GM21786 (cell line): ENCODE measurements around the gene FBH1.
A peak's percentile ranks its signal among the peaks of the same experiment; 100 is the strongest.
"Not testable (repeated sequence)": the region's sequence is repeated elsewhere in the genome, so short reads cannot be mapped to it uniquely, and the experiment has no call there.

Experiments used
- ATAC-seq: cut with Tn5 transposase; IDR thresholded peaks from one replicate; pipeline ENCODE4 v1.9.1; 2021; ENCODE audit not compliant: unreplicated experiment

Gene FBH1

DNA sequence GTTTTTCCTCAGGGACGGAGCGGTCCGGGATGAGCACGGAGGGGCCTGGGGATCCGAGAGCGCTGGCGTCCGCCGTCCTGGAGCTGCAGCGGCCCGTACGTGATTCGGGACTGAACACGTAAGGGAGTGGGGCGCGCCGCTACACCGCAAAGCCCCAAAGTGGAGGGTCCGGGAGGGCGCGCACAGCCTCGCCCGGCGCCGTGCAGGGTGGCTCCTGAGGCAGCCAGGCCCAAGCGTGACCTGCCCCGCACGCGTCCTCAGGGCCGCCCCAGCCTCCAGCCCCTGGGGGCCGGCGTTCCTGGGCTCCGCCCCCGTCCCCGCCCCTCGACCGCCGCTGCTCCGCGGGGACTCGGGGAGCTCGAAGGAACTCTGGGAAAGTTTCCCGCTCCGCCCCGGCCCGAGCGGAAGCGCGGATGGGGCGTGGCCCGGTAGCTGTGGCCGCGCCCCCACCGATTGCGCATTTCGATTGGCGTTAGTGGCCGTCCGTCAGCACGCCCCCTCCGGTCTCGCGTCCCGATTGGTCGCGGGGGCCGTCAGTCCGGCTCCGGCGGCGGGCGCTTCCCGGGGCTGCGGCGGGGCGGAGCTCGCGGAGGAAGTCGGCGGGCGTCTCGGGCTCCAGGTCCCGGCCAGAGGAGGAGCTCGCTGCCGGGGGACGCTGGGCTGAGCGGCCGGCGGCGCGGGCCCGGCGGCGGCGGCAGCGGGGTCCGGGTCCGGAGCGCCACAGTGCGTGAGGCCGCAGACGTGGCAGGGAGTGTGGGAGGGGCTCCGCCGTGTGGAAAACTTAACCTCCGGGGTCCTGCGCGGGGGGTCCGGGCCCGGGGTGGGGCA is at the start of gene FBH1, which contains the start of gene ANKRD16:
FBH1 (plus strand) TSS at position 620 of the 828 bp plus-strand sequence; CDS start at position 723, 103 bp downstream.
ANKRD16 (minus strand) TSS at position 270 of the 828 bp plus-strand sequence. CDS start 539 bp downstream, outside the sequence.
- peak; percentile 82 for ATAC-seq

DNA sequence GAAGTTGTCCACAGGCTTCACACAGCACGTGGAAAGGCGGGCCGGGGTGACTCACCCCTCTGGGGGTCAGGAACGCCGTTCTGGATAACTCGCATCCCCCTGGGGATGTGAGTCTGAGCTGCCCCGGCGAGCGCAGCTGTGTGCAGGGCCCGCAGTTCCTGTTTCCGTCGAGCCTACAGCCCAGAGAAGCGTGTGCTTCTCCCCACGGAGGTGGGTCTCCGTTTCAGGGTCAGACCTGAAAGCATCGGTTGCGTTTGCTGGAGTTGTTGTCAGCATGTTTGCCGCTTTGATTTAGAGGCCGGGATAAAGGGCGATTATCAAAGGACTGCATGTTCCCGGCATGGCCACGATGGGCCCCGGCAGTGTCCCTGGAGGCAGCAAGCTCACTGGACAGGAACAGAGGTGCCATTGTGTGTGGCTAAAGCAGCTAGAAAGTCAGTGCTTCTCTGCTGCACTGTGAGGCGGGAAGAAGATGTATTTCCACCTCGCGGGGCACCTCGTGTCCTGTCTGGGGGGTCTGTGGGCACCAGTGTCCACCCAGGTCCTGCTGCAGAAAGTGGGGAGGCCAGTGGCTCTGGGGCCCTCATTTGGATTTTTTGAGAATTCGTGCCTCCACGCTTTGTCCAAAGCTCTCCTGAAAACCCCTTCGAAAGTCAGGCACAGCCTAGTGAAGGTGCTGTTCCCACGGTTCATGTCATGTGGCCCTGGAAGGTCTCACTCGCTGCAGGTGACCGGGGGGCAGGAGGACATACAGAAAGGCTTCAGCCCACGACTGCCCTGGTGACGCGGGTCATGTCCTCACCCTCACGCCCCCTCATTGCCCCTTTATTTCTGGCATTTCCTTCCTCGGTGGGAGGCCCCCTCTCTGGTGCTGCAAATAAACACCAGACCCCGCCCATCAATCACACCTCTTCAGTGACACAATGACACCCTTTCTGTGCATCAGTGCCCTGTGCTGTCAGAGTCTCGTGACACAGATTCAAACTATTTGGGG is 49.4 kb upstream of the FBH1 start:
- ATAC-seq: peak; percentile 79

DNA sequence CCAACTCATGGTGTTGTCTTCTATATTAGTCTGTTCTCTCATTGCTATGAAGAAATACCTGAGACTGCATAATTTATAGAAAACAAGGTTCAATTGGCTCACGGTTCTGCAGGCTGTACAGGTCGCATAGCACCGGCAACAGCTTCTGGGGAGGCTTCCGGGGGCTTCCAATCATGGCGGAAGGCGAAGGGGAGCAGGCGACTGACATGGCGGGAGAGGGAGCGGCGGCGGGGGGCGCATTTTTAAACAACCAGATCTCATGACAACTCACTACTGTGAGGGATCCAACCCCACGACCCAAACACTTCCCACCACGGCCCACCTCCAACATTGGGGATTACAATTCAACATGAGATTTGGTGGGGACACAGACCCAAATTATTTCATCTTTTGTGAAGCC is 48.1 kb upstream of the FBH1 start:
- ATAC-seq: no peak

DNA sequence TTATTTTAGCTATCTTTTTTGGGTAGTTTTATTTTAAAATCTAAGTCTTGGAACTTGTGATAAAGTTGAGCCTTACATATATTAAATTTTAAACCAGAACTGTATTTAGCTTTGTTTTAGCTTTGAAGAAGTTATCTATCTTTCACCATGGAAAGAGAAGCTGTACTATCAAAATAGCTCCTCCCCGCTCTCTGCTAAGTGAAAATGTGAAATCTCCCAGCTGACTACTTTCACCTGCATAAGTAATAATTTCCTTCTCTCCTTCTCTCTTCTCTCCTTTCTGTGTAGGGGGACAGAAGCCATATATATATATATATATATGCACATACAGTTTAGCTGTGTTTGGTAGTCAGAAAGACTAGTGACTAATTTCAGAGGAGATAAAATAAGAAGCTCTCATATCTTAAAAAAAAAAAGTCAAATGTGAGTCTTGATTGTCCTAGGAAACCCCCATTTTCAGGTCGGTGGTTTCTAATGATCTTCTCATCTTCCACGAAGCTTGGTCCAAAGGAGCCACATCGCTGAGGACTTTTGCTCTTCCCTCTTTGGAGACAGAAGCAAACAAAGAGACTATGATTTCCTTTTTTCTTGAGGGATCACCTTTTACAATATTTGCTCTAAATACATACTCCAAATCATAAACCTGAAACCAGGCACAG is 46.2 kb upstream of the FBH1 start:
- ATAC-seq: no peak

DNA sequence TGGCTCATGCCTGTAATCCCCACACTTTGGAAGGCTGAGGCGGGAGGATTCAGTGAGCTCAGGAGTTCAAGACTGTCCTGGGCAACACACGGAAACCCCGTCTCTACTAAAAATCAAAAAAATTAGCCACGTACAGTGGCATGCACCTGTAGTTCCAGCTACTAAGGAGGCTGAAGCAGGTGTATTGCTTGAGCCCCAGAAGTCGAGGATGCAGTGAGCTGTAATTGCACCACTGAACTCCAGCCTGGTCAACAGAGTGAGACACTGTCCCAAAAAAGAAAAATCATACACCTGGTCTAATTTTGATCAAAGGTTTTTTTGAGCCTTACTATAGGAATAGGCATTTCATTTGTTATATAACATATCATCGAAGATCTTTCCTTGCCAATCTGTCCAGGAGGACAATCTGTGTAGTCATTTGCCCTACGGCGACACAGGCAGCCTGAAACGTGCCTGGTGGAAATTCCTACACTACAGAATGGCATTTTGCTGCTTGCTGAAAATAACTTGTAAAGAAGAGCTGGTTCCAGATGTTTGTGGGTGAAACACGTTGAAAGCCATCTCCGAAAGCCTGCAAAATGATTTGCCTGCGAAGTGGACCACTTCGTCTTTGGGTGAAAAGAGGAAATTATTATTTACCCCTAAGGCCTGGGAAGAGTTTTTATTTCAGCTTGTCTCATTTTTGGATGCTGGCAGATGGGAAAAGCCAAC is 45.5 kb upstream of the FBH1 start:
- ATAC-seq: no peak

DNA sequence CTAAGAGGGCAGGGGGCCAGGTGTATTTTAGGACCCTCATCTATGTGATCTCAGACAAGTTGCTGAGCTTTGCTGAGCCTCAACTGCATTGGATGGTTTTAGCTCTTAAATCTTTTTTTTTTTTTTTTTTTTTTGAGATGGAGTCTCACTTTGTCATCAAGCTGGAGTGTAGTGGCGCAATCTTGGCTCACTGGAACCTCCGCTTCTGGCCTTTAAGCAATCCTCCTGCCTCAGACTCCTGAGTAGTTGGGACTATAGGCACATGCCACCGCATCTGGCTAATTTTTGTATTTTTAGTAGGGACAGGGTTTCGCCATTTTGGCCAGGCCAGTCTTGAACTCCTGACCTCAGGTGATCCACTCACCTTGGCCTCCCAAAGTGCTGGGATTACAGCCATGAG is 43.4 kb upstream of the FBH1 start:
- ATAC-seq: not testable (repeated sequence)

DNA sequence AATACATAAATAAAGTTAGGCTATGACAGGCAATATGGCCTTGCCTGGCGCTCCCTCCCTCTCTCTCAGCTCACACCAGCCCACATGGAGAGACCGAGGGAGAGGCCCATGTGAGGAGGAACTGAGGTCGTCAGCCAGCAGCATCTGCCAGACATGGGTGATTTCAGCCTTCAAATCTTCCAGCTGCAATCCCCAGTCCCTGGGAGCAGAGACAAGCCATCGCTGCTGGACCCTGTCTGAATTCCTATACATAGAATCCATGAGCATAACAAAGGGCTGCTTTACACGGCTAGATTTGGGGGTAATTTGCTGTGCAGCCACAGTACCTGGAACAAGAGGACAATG is 35.9 kb upstream of the FBH1 start:
- no peak for ATAC-seq

DNA sequence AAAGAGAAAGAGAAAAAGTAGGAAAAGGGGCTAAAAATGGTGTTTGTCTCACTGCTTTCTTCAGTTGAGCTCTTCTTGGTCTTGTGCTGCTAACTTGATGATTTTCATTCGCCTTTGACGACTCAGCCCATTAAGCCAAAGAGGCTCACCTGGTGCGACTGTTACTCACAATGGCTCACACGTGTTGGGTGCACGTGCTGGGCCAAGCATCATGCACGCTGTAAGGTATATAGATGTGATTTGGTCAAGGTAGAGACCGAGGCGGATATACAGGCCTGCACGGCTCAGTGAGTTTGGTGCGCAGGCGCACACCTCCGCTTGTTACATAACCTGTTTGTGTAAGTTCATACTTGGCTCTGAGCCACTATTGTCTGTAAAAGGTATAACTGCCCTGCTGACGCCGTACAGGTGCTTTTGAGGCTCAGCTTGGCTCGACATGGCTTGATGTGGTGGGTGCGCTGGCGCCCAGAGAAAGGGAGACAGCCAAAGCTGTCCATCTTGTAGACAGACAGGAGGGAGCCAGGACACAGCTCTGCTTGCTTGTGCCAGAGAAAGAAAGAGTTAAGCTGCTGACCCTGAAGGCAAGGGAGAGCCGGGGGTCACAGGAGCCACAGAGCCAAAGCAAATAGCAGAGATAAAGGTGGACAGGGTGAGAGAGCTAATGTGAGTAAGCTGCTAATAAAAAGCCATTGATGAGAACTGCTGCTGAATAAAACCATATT is 33.9 kb upstream of the FBH1 start:
- no peak for ATAC-seq

DNA sequence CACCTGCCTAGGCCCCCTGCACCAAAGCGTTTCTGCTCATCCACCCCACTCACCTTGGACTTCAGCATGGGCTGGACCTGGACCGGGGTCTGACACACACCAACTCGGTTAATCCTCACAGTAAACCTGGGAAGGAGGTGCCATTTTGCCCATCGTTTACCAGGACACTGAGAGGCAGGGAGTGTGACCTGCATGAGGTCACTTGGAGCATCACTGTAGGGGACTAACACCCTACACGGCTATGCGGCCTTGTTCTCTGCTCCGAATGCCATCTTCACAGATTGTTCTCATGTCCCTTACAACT is 33.4 kb upstream of the FBH1 start:
- no peak for ATAC-seq

DNA sequence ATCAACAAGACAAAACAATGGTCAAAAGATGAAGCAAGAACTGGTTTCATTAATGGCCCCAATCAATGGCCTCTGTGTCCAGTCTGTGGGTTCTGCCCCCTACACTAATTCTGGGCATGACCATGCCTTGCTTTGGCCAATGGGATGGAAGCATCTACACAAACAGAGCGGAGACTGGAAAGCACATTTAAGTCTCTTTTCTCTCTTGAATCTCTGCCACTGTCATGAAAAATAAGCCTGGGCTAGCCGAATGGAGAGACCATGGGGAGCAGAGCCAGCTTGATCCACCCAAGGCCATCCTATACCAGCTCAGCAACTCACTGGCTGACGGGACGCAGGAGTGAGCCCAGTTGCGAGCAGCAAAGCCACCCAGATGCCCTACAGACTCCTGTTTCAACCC is 31.2 kb upstream of the FBH1 start:
- ATAC-seq: no peak

DNA sequence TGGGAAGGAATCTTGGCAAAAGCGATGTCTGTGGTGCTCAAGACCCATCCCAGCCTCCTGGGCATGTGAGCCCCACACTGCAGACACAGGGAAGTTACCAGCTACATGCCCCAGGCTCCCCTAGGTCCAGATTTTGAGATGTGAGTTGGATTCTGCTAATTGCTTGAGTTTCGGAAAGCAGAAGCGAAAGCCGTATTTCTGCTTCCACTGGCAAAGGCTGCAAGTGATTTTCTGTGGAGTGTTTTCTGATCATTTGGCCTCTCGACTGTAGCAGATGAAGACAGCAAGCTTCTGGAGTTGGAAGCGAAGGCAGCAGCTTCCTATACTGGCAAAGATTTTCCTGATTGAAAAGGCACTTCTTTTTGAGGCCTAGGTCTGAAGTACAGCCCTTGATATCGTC is 30.0 kb upstream of the FBH1 start:
- no peak for ATAC-seq

DNA sequence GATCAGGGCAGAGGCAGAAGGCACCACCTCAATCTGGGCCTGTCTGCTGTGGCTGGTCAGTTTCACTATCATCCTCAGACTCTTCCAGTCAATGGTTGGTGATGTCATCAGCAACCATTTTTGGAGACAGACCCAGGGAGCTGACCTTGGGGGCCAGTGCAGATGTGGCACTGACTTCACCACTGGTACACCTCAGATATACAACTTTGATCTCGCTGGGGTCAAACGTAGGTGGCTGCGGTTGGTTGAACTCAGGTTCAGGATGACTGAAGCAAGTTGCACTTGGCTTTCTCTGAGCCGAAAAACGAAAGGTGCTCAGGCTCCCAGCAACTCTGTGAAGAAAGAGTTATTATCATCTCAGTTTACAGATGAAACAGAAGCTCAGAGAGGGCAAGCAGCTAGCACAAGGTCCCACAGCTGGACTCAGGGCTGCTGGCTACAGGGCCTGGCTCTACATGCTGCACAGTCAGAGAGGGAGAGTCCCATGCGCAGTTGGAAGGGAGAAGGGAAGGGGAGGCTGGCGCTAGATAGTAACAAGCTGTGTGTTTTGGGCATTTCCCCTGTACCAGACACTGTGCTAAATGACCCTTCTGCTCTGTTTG is 27.6 kb upstream of the FBH1 start:
- peak; percentile 96 for ATAC-seq

DNA sequence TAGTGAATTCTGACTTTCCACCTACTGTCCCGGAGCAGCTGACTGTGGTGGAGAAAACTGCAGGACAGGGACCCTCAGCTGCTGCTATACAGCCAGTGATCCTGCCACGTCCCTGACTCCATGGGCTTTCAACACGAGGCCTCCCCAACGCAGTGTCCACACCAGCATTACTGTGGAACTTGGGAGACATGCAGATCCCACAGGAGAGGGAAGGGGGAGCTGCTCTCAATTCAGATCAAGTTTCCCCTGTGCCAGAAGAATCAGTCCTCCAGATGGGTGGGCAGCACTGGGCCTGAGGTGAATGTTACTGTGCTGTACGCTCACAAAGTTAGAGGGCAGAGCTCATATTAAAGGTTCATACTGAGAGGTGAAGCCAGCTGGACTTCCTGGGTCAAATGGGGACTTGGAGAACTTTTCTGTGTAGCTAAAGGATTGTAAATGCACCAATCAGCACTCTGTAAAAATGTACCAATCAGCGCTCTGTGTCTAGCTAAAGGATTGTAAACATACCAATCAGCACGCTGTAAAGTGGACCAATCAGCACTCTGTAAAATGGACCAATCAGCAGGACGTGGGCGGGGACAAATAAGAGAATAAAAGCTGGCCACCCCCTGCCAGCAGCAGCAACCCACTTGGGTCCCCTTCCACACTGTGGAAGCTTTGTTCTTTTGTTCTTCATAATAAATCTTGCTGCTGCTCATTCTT is 26.9 kb upstream of the FBH1 start:
- not testable (repeated sequence) for ATAC-seq

DNA sequence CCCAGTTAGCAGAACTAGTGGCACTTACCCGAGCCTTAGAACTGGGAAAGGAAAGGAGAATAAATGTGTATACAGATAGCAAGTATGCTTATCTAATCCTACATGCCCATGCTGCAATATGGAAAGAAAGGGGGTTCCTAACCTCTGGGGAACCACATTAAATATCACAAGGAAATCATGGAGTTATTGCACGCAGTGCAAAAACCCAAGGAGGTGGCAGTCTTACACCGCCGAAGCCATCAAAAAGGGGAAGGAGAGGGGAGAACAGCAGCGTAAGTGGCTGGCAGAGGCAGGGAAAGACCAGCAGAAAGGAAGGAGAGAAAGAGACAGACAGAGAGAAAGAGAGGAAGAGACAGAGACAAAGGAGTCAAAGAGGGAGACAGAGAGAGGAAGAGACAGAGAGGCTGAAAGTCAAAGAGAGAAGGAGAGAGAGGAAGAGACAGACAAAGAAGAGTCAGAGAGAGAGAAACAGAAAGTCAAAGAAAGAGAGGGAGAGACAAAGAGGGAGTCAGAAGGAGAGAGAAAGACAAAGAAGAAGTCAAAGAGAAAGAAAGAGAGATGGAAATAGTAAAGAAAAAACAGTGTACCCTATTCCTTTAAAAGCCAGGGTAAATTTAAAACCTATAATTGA is 23.5 kb upstream of the FBH1 start:
- ATAC-seq: not testable (repeated sequence)

DNA sequence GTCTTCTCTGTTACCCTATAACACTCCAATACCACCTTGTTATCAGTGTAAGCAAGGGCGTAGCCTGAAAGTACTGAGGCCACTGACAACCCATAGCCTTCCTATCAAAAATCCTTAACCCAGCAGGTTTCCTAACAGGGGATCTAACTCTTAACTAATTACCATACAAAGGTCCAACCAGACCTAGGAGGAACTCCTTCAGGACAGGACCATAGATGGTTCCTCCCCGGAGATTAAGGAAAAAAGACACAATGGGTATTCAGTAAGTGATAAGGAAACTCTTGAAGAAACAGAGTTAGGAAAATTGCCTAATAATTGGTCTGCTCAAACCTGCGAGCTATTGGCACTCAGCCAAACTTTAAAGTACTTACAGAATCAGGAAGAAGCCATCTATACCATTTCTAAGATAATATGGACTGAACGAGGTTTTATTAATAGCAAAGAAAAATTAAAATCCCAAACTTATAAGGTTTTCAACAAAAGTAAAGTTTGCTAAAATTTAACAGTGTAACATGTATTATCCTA is 22.9 kb upstream of the FBH1 start:
- ATAC-seq: not testable (repeated sequence)

DNA sequence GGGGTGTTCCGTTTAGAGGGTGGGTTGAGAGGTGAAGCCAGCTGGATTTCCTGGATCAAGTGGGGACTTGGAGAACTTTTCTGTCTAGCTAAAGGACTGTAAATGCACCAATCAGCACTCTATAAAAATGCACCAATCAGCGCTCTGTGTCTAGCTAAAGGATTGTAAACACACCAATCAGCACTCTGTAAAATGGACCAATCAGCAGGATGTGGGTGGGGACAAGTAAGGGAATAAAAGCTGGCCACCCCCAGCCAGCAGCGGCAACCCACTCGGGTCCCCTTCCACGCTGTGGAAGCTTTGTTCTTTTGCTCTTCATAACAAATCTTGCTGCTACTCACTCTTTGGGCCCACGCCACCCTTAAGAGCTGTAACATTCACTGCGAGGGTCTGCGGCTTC is 21.7 kb upstream of the FBH1 start:
- not testable (repeated sequence) for ATAC-seq

DNA sequence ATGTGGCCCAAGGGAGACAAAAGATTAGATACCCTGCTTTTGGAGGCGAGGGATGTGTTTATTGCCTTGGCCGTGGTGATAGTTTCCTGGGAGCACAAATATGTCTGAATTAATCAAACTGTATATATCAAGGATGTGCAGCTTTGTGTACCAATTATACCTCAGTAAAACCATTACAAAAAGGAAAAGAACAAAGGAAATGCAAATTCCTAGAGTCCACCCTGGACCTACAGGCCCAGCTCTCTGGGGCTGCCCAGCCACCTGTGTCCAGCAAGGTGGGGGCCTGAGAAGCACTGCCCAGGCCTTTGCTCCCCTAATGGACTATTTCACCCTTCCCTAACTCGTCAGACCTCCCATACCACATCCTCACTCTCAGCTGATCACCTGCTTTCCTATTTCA is 20.9 kb upstream of the FBH1 start:
- ATAC-seq: no peak

DNA sequence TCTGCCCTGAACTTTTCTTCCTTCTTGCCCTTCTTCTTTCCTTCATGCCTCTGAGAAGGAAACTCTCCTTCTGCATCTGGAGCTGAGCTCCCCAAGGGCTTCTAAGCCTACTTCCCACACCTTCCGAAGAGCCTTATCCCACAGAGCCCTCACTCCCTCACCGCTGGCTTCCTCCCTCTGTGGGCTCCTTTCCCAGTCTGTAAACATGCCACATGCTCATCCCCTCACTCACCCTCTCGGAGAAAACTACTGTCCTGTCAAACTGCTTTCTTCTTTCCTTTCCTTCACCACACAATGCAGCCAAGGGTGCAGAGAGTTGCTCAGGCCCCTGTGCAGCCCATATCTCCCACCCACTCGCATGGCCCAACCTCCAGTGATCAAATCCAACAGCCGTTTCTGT is 18.4 kb upstream of the FBH1 start:
- no peak for ATAC-seq
